ENCODE data around the gene PPHLN1.

Gene PPHLN1, protein sequence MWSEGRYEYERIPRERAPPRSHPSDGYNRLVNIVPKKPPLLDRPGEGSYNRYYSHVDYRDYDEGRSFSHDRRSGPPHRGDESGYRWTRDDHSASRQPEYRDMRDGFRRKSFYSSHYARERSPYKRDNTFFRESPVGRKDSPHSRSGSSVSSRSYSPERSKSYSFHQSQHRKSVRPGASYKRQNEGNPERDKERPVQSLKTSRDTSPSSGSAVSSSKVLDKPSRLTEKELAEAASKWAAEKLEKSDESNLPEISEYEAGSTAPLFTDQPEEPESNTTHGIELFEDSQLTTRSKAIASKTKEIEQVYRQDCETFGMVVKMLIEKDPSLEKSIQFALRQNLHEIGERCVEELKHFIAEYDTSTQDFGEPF

DNA sequence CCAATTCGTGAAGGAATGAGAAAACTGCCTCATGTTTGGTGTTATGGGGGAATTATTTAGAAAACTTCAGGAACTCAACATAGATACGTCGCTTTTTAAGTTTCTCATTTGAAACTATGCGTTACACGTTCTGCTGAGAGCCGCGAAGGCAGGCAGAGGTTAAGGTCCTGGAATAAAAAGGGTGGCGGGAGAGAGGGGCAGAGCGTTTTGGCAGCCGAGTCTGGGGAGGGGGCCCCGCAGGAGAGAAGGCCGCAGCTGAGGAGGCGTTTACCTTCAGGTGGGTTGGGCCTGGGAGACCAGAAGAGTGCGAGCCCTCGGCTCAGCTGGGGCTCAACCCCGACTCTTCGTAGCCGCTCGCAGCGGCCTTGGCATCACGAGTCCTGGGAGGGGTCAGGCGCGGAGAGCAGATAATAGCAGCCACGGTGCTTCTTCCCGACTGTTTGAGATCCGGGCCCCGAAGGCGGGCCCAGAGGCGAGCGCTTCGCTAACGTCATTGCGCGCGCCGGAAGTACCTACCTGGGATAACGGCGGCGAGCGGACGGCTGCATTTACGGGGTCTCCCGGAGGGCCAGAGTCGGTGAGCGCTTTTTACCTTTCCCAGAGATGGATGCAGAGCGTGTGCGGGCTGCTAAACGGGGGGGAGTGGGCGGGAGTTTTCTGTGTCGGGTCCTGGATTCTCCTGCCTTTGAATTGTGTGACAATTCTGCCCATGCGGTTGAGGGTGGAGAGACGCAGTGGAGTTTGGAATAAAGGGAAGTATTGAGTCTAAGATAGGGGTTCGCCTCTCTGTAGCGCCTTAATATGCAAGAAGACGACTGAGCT, at the start of gene PPHLN1, which contains the start of gene ZCRB1:
Gene PPHLN1 (plus strand): TSS at position 515 of the 822 bp plus-strand sequence. CDS start 9,736 bp downstream, outside the sequence.
Gene ZCRB1 (minus strand): TSS at position 442 of the 822 bp plus-strand sequence. CDS start 1,992 bp downstream, outside the sequence.
- peak; percentile 82 for DNase-seq (ENCODE audit: low spot score)
- no peak for TF ChIP-seq CTCF (IDR thresholded peaks at IDR 0.05; ENCODE audit: extremely low read depth, insufficient read depth, missing control alignments)
- in situ Hi-C loops (cut with MboI; ENCODE audit: low pct_unique_long_range_greater_than_20kb, low sequenced_read_pairs, unreplicated experiment), result loop anchor here (25.0 kb wide), 1 partner anchor 189 kb away; the partner anchor contains the start of gene GXYLT1

- no peak for DNase-seq (ENCODE audit: low spot score)
- in situ Hi-C loops (cut with MboI; ENCODE audit: low pct_unique_long_range_greater_than_20kb, low sequenced_read_pairs, unreplicated experiment), result no loop called here
- no peak for TF ChIP-seq CTCF (IDR thresholded peaks at IDR 0.05; ENCODE audit: extremely low read depth, insufficient read depth, missing control alignments)
Measured at GRCh38 chr12:42277396-42278127, 48.4 kb upstream of the PPHLN1 start.

GRCh38 chr12:42278128-42278510, 47.8 kb upstream of the PPHLN1 start:
- no peak for DNase-seq (ENCODE audit: low spot score)
- in situ Hi-C loops (cut with MboI; ENCODE audit: low pct_unique_long_range_greater_than_20kb, low sequenced_read_pairs, unreplicated experiment), result no loop called here
- no peak for TF ChIP-seq CTCF (IDR thresholded peaks at IDR 0.05; ENCODE audit: extremely low read depth, insufficient read depth, missing control alignments)

- TF ChIP-seq CTCF (IDR thresholded peaks at IDR 0.05; ENCODE audit: extremely low read depth, insufficient read depth, missing control alignments), result no peak
- no peak for DNase-seq (ENCODE audit: low spot score)
- in situ Hi-C loops (cut with MboI; ENCODE audit: low pct_unique_long_range_greater_than_20kb, low sequenced_read_pairs, unreplicated experiment), result no loop called here
Measured at GRCh38 chr12:42281278-42281677, 44.7 kb upstream of the PPHLN1 start.

DNA sequence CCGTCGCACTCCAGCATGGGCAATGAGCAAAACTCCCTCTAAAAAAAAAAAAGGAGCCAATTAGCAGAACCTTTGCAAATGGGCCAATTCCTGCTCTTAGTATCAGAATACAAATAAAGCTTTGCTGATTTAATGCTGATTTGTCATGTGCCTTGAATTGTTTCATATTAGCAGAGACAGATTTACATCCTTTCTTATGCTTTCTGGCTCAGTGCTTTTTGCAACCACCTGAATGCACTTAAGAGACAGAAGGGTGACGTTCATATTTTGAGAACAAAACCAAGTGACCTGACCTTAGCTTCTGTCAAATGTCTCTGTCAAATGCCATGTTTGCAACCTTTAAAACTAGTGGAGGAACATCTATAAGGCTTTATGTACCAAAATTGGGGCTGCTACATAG, 44.1 kb upstream of the PPHLN1 start:
- no peak for TF ChIP-seq CTCF (IDR thresholded peaks at IDR 0.05; ENCODE audit: extremely low read depth, insufficient read depth, missing control alignments)
- DNase-seq (ENCODE audit: low spot score), result no peak
- in situ Hi-C loops (cut with MboI; ENCODE audit: low pct_unique_long_range_greater_than_20kb, low sequenced_read_pairs, unreplicated experiment), result no loop called here

DNA sequence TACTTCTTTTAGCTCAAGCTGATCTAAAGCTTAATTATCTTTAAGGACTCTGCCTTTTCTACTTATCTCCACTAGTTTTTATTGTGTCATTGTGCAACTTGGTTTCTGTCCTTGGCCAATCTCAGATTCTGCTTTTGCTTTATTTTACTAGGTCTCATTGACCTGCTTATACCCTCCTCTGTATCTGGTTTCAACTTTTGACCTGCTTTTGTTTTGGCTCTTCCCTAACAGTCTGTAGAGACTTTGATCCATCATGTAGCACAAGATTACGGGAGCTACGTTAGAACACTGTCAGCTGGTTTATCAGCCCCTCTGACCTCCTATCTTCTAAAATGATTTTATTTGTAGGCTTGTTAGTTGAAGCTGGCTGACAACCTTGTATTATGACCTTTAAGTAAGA, 43.7 kb upstream of the PPHLN1 start:
- in situ Hi-C loops (cut with MboI; ENCODE audit: low pct_unique_long_range_greater_than_20kb, low sequenced_read_pairs, unreplicated experiment), result no loop called here
- TF ChIP-seq CTCF (IDR thresholded peaks at IDR 0.05; ENCODE audit: extremely low read depth, insufficient read depth, missing control alignments), result no peak
- DNase-seq (ENCODE audit: low spot score), result no peak
